GM19438 (cell line): ENCODE results near the gene TRPM3.
"Not testable (repeated sequence)": the region's sequence is repeated elsewhere in the genome, so short reads cannot be mapped to it uniquely, and the experiment has no call there.

Experiments used
- ATAC-seq: cut with Tn5 transposase; IDR thresholded peaks from one replicate; pipeline ENCODE4 v1.9.1; 2021; ENCODE audit warnings: low read depth; ENCODE audit not compliant: unreplicated experiment

TRPM3 gene

GRCh38 chr9:70791936-70792335 lies 329.5 kb downstream of the TRPM3 start:
- ATAC-seq, result no peak

GRCh38 chr9:70789086-70789485 lies 332.3 kb downstream of the TRPM3 start:
- ATAC-seq, result no peak

GRCh38 chr9:70784456-70784855 lies 337.0 kb downstream of the TRPM3 start:
- no peak for ATAC-seq

- ATAC-seq, result no peak
Measured at GRCh38 chr9:70778568-70778967, 342.9 kb downstream of the TRPM3 start.

GRCh38 chr9:70773579-70773978 lies 347.8 kb downstream of the TRPM3 start:
- no peak for ATAC-seq

- ATAC-seq, result no peak
Measured at GRCh38 chr9:70772601-70773000, 348.8 kb downstream of the TRPM3 start.

- no peak for ATAC-seq
Measured at GRCh38 chr9:70765946-70766345, 355.5 kb downstream of the TRPM3 start.

- ATAC-seq, result no peak
Measured at GRCh38 chr9:70761139-70761670, 360.2 kb downstream of the TRPM3 start.

GRCh38 chr9:70760228-70760627 lies 361.2 kb downstream of the TRPM3 start:
- no peak for ATAC-seq

GRCh38 chr9:70753311-70753710 lies 368.1 kb downstream of the TRPM3 start:
- ATAC-seq, result no peak

GRCh38 chr9:70749066-70749465 lies 372.4 kb downstream of the TRPM3 start:
- no peak for ATAC-seq

GRCh38 chr9:70747261-70747718 lies 374.1 kb downstream of the TRPM3 start:
- ATAC-seq, result no peak

GRCh38 chr9:70746760-70747159 lies 374.7 kb downstream of the TRPM3 start:
- ATAC-seq, result no peak

- ATAC-seq, result no peak
Measured at GRCh38 chr9:70746316-70746715, 375.1 kb downstream of the TRPM3 start.

GRCh38 chr9:70724794-70725193 lies 396.6 kb downstream of the TRPM3 start:
- ATAC-seq, result not testable (repeated sequence)

- ATAC-seq, result not testable (repeated sequence)
Measured at GRCh38 chr9:70724025-70724424, 397.4 kb downstream of the TRPM3 start.

- ATAC-seq, result not testable (repeated sequence)
Measured at GRCh38 chr9:70706797-70707196, 414.6 kb downstream of the TRPM3 start.

- ATAC-seq, result no peak
Measured at GRCh38 chr9:70701163-70701562, 420.3 kb downstream of the TRPM3 start.

GRCh38 chr9:70696694-70697335 lies 424.6 kb downstream of the TRPM3 start:
- ATAC-seq, result no peak

- ATAC-seq, result no peak
Measured at GRCh38 chr9:70694758-70695157, 426.7 kb downstream of the TRPM3 start.

- ATAC-seq, result no peak
Measured at GRCh38 chr9:70693186-70693585, 428.2 kb downstream of the TRPM3 start.

- no peak for ATAC-seq
Measured at GRCh38 chr9:70692431-70692830, 429.0 kb downstream of the TRPM3 start.
